NOMO-1 treated with dmso at 0.1 percent for 144 hours (cell line): ENCODE results near the gene TGFBR3.

Experiments used
- DNase-seq: peaks from one replicate; lab custom pipeline; 2025; ENCODE audit not compliant: unreplicated experiment; lab: John Stamatoyannopoulos, UW

TGFBR3 gene

GRCh38 chr1:91764471-91765115 is 121.4 kb downstream of the TGFBR3 start:
- DNase-seq, result no peak

DNA sequence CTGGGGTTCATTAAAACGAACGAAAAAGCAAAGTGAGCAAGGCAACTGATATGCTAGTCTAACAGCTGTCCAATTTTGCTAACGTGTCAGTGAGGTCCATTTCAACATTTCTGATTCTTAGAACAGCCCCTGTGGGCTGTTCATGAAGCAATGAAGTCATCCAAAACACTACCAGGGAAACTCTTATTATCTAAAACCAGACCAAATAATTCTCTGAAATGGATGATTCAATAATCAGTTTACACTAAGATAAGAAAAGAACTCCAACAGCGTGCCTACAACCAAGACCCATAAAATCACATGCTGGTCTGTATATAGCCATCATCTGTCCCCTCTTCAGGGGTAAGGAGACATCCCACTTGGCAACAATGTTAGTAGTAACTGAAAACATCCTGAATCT is 122.7 kb downstream of the TGFBR3 start:
- DNase-seq, result no peak

GRCh38 chr1:91761295-91761721 is 124.6 kb downstream of the TGFBR3 start:
- DNase-seq, result no peak

DNA sequence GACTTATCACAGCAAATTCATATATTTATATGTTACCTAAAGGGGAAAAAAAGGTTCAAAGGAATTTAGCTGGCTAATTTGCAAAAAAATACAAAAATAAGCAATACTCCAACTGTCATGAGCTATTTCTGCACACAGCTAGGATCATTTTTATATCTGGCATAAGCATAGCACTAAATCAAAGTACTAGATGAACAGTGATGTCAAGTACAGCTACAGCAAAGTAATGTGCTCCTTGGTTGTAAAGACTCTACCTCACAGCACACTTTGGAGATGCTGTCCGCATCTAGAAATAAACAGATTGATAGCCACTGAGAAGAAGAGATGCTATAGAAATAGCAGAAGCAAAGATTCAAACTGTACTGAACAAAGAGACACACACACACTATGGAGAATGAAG is 125.4 kb downstream of the TGFBR3 start:
- DNase-seq, result no peak

DNA sequence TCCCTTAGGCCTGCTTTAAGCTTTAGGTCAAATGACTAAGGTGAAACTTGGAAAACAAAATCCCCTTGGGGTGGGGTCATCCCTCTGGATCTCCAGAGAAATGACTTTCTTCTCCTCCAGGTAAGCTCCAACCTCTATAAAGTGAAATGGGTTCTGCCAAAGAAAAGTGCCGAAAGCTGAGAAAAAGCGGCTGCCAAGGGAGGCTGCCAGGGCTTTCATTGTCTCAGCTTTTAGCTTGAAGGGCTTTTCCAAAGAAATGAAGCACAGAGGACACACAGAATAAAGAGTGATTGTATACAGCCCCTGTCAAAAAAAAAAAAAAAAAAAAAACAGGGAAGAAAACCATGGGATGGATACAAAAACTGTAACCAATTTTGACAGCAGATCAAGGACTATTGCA is 126.9 kb downstream of the TGFBR3 start:
- DNase-seq, result no peak

- DNase-seq, result no peak
Observed at GRCh38 chr1:91757763-91758460, 128.0 kb downstream of the TGFBR3 start.

DNA sequence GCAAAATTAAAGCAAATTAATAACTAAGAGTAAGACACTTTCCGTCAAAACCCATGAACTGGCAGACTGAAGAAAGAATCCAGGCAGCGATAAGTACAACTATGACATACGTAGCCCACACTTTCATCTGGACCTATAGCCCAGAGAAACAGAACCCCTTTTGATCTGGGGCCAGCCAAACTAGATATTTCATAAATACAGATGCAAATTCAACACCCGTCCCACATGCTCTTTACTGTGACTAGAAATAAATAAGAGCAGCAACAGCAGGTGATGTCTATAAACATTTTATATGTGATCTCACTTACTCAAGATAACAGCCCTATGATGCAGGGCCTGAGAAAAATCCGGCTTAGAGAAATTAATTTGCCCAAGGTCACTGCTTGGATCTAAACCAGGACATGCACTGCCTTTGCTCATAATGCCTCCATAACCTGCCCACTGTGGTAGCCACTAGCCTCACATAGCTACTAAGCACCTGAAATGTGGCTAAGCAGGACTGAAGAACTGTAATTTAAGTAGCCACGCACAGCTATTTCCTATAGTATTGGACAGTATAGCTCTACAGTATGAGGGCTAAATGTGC is 130.2 kb downstream of the TGFBR3 start:
- DNase-seq, result no peak

- DNase-seq, result no peak
Observed at GRCh38 chr1:91754816-91755580, 131.0 kb downstream of the TGFBR3 start.

DNA sequence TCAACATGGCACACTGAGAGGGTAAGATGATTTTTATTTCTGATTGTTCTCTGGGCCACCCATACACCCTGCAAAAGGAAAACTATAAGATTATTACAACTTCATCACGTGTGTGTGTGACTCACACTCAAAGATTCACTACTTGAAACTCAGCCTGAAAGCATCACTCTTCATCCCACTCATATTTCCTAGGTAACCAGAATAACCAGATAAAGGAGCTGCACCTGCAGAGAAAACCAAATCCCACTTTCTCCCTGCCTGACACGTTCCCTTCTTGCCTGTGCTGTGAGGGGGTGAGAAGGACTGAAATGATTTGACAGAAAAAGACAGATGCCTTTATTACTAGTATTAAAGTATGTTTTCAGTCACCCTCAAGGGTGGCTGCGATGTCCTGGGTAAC is 131.6 kb downstream of the TGFBR3 start:
- DNase-seq, result no peak

GRCh38 chr1:91753878-91754277 is 132.1 kb downstream of the TGFBR3 start:
- no peak for DNase-seq

- no peak for DNase-seq
Observed at GRCh38 chr1:91752324-91752723, 133.6 kb downstream of the TGFBR3 start.

- no peak for DNase-seq
Observed at GRCh38 chr1:91751275-91751674, 134.7 kb downstream of the TGFBR3 start.

- DNase-seq, result no peak
Observed at GRCh38 chr1:91750398-91750996, 135.5 kb downstream of the TGFBR3 start.

GRCh38 chr1:91749788-91750231 is 136.1 kb downstream of the TGFBR3 start:
- no peak for DNase-seq

- DNase-seq, result no peak
Observed at GRCh38 chr1:91747666-91748065, 138.3 kb downstream of the TGFBR3 start.

GRCh38 chr1:91746728-91747338 is 139.1 kb downstream of the TGFBR3 start:
- no peak for DNase-seq

DNA sequence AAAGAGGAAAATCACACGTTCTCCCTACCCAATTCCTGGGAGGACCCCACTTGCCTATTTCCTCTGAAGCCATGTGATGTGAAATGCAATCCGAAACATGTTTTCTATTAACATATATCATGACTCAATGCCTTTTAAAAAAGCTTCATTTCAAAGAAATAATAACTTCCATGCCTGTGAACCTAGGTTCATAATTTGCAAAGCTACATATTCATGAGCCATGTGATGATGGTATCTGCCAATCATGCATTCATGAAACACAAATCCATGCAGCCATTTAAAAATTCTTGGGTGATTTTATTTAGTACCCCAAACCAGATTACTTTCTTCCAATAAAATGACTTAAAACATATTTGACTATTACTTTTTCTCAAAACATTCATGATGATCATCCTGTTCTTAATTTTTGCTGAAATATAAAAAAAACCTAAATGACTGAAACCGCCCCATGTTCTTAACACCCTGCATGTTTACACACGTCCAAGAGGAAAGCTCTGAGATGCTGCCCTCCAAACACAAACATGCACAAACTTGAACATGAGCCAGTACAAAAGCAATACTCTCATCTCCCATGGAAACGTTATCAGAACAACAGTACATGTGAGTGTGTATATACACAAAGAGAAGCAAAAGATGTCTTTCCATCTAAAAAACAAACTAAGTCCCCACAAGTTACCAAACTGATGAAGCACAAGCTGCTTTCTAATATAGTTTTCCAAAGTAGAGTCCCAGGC is 140.1 kb downstream of the TGFBR3 start:
- no peak for DNase-seq

- DNase-seq, result no peak
Observed at GRCh38 chr1:91744953-91745639, 140.9 kb downstream of the TGFBR3 start.

- no peak for DNase-seq
Observed at GRCh38 chr1:91742848-91743292, 143.1 kb downstream of the TGFBR3 start.
